Measurements from ENCODE around the gene B4GALNT3. TPM values are rescaled to one million over a fixed set of nuclear protein-coding genes. Genes with fewer than 3 reads are reported as not detected.

Gene B4GALNT3
- total RNA-seq, 2 donors from 2014 or later = 1.3 to 3.7 TPM

GRCh38 chr12:599756-600155 lies 140.0 kb downstream of the B4GALNT3 start:
- H3K27me3 Mint-ChIP-seq (ENCODE audit: low read depth) = no peaks in the 10 kb centered on the region
- H3K36me3 Mint-ChIP-seq (ENCODE audit: insufficient read depth in 2 of 2) = no peaks in the 10 kb centered on the region
- H3K27ac Mint-ChIP-seq = no peak overlapping the region
- no peaks in the 10 kb centered on the region for H3K4me1 Mint-ChIP-seq (ENCODE audit: low read depth)
- no peaks in the 10 kb centered on the region for H3K9me3 Mint-ChIP-seq
- ATAC-seq (replicated peaks in 1 of 2) = no peak
- no peak overlapping the region for H3K4me3 Mint-ChIP-seq
- no peak for DNase-seq

GRCh38 chr12:601976-602699 lies 142.4 kb downstream of the B4GALNT3 start:
- no peaks in the 10 kb centered on the region for H3K4me1 Mint-ChIP-seq (ENCODE audit: low read depth)
- ATAC-seq (replicated peaks in 1 of 2) = no peak
- no peaks in the 10 kb centered on the region for H3K9me3 Mint-ChIP-seq

GRCh38 chr12:602700-603068 lies 142.9 kb downstream of the B4GALNT3 start:
- no peaks in the 10 kb centered on the region for H3K36me3 Mint-ChIP-seq (ENCODE audit: insufficient read depth in 2 of 2)
- no peak for ATAC-seq (replicated peaks in 1 of 2)
- H3K4me1 Mint-ChIP-seq (ENCODE audit: low read depth) = peaks cover 5% of the 10 kb centered on the region
- DNase-seq = no peak
- no peaks in the 10 kb centered on the region for H3K27me3 Mint-ChIP-seq (ENCODE audit: low read depth)
- H3K9me3 Mint-ChIP-seq = no peaks in the 10 kb centered on the region
- no peak overlapping the region for H3K27ac Mint-ChIP-seq
- no peak overlapping the region for H3K4me3 Mint-ChIP-seq

More at GRCh38 chr12:601976-602699, 142.4 kb downstream of the B4GALNT3 start:
- no peak overlapping the region for H3K4me3 Mint-ChIP-seq
- H3K27me3 Mint-ChIP-seq (ENCODE audit: low read depth) = no peaks in the 10 kb centered on the region
- H3K36me3 Mint-ChIP-seq (ENCODE audit: insufficient read depth in 2 of 2) = no peaks in the 10 kb centered on the region
- no peak overlapping the region for H3K27ac Mint-ChIP-seq
- no peak for DNase-seq

GRCh38 chr12:604956-605355 lies 145.2 kb downstream of the B4GALNT3 start:
- H3K27ac Mint-ChIP-seq = no peak overlapping the region
- no peaks in the 10 kb centered on the region for H3K27me3 Mint-ChIP-seq (ENCODE audit: low read depth)
- H3K36me3 Mint-ChIP-seq (ENCODE audit: insufficient read depth in 2 of 2) = no peaks in the 10 kb centered on the region
- DNase-seq = no peak
- no peak overlapping the region for H3K4me3 Mint-ChIP-seq
- no peak for ATAC-seq (replicated peaks in 1 of 2)
- H3K9me3 Mint-ChIP-seq = no peaks in the 10 kb centered on the region
- peaks cover 16% of the 10 kb centered on the region for H3K4me1 Mint-ChIP-seq (ENCODE audit: low read depth)

- DNase-seq (no peak), ATAC-seq (replicated peaks in 1 of 2) (no peak)
- Mint-ChIP-seq H3K27me3 (ENCODE audit: low read depth) (no peaks in the 10 kb centered on the region), H3K4me1 (ENCODE audit: low read depth) (peaks cover 31% of the 10 kb centered on the region), H3K27ac (no peak overlapping the region), H3K36me3 (ENCODE audit: insufficient read depth in 2 of 2) (no peaks in the 10 kb centered on the region), H3K9me3 (no peaks in the 10 kb centered on the region), H3K4me3 (no peak overlapping the region)
These were observed 147.8 kb downstream of the B4GALNT3 start for GRCh38 chr12:607541-608001.

GRCh38 chr12:608413-608812 lies 148.7 kb downstream of the B4GALNT3 start:
- no peak for ATAC-seq (replicated peaks in 1 of 2)
- Mint-ChIP-seq H3K36me3 (ENCODE audit: insufficient read depth in 2 of 2) (no peaks in the 10 kb centered on the region), H3K27ac (no peak overlapping the region), H3K27me3 (ENCODE audit: low read depth) (no peaks in the 10 kb centered on the region), H3K9me3 (no peaks in the 10 kb centered on the region), H3K4me1 (ENCODE audit: low read depth) (peaks cover 31% of the 10 kb centered on the region), H3K4me3 (no peak overlapping the region)
- DNase-seq = no peak

GRCh38 chr12:608921-609320 lies 149.2 kb downstream of the B4GALNT3 start:
- H3K9me3 Mint-ChIP-seq = no peaks in the 10 kb centered on the region
- no peak overlapping the region for H3K27ac Mint-ChIP-seq
- no peaks in the 10 kb centered on the region for H3K36me3 Mint-ChIP-seq (ENCODE audit: insufficient read depth in 2 of 2)
- ATAC-seq (replicated peaks in 1 of 2) = no peak
- H3K4me3 Mint-ChIP-seq = no peak overlapping the region
- H3K4me1 Mint-ChIP-seq (ENCODE audit: low read depth) = peaks cover 31% of the 10 kb centered on the region
- H3K27me3 Mint-ChIP-seq (ENCODE audit: low read depth) = no peaks in the 10 kb centered on the region
- no peak for DNase-seq

GRCh38 chr12:611721-612120 lies 152.0 kb downstream of the B4GALNT3 start:
- Mint-ChIP-seq H3K9me3 (no peaks in the 10 kb centered on the region), H3K27ac (no peak overlapping the region), H3K36me3 (ENCODE audit: insufficient read depth in 2 of 2) (no peaks in the 10 kb centered on the region), H3K4me3 (no peak overlapping the region), H3K4me1 (ENCODE audit: low read depth) (peaks cover 44% of the 10 kb centered on the region), H3K27me3 (ENCODE audit: low read depth) (no peaks in the 10 kb centered on the region)
- ATAC-seq (replicated peaks in 1 of 2) (no peak), DNase-seq (no peak)

GRCh38 chr12:612293-612692 lies 152.6 kb downstream of the B4GALNT3 start:
- ATAC-seq (replicated peaks in 1 of 2) (no peak), DNase-seq (no peak)
- Mint-ChIP-seq H3K27ac (no peak overlapping the region), H3K4me3 (no peak overlapping the region), H3K4me1 (ENCODE audit: low read depth) (peaks cover 43% of the 10 kb centered on the region), H3K9me3 (no peaks in the 10 kb centered on the region), H3K36me3 (ENCODE audit: insufficient read depth in 2 of 2) (no peaks in the 10 kb centered on the region), H3K27me3 (ENCODE audit: low read depth) (no peaks in the 10 kb centered on the region)

- Mint-ChIP-seq H3K27me3 (ENCODE audit: low read depth) (no peaks in the 10 kb centered on the region), H3K9me3 (no peaks in the 10 kb centered on the region), H3K4me1 (ENCODE audit: low read depth) (peaks cover 42% of the 10 kb centered on the region), H3K4me3 (no peak overlapping the region), H3K27ac (no peak overlapping the region), H3K36me3 (ENCODE audit: insufficient read depth in 2 of 2) (no peaks in the 10 kb centered on the region)
- ATAC-seq (replicated peaks in 1 of 2) = no peak
- no peak for DNase-seq
These were observed 153.1 kb downstream of the B4GALNT3 start for GRCh38 chr12:612886-613285.

Other genes with a start within 250 kb of the B4GALNT3 start
- 1 to 10 TPM in 1 of 2 donors, under 1 TPM in 1; 0.70 to 1.3 TPM for gene SLC6A12, start 245.8 kb upstream of the B4GALNT3 start, total RNA-seq
- 1 to 10 TPM; 2.6 to 3.3 TPM for gene SLC6A13, start 197.1 kb upstream of the B4GALNT3 start, total RNA-seq
- gene KDM5A, start 70.6 kb upstream of the B4GALNT3 start, total RNA-seq = 100 to 1,000 TPM in 1 of 2 donors, 10 to 100 TPM in 1; 75.0 to 103 TPM
- gene CCDC77, start 58.3 kb upstream of the B4GALNT3 start, total RNA-seq = 10 to 100 TPM; 11.2 to 18.9 TPM
- gene NINJ2, start 203.5 kb downstream of the B4GALNT3 start, total RNA-seq = 1 to 10 TPM; 3.0 to 8.1 TPM

All from activated T-cell treated with anti-CD3 and anti-CD28 coated beads, Interleukin-2, amount 50 U/mL, for 72 hours (primary cell).